GM12874 (cell line): ENCODE measurements around the gene EHBP1.

ENCODE experiments used
- CTCF ChIP-seq: IDR thresholded peaks from 2 replicates; pipeline ENCODE4 v1.5.1; 2011; ENCODE audit warnings: low read depth, mild to moderate bottlenecking, control low read depth, low read length, moderate library complexity; ENCODE audit not compliant: insufficient read depth

The EHBP1 gene

GRCh38 chr2:62941413-62941812 lies 235.9 kb downstream of the EHBP1 start:
- TF ChIP-seq CTCF, result no peak

GRCh38 chr2:62944362-62944761 lies 238.8 kb downstream of the EHBP1 start:
- TF ChIP-seq CTCF, result no peak

GRCh38 chr2:62947403-62947802 lies 241.9 kb downstream of the EHBP1 start:
- no peak for TF ChIP-seq CTCF

GRCh38 chr2:62956651-62957050 lies 251.1 kb downstream of the EHBP1 start:
- no peak for TF ChIP-seq CTCF

GRCh38 chr2:62958206-62958605 lies 252.7 kb downstream of the EHBP1 start:
- no peak for TF ChIP-seq CTCF

- TF ChIP-seq CTCF, result no peak
These were observed 258.5 kb downstream of the EHBP1 start for GRCh38 chr2:62964050-62964449.

- no peak for TF ChIP-seq CTCF
These were observed 259.2 kb downstream of the EHBP1 start for GRCh38 chr2:62964671-62965070.

- TF ChIP-seq CTCF, result no peak
These were observed 261.5 kb downstream of the EHBP1 start for GRCh38 chr2:62966991-62967390.
